H1 (cell line): ENCODE data around the gene SGPP2. TPM values are rescaled to one million over a fixed set of nuclear protein-coding genes. Genes with fewer than 3 reads are reported as not detected.

Source experiments
- CTCF ChIA-PET: fragments of 300-600 bp; sonication (Branson Sonifier 250); formaldehyde crosslinking; loops from one replicate; lab custom pipeline; 2021; ENCODE audit not compliant: partially characterized antibody; lab: Charles Lee
- POLR2A ChIA-PET: fragments of 300-600 bp; sonication (Branson Sonifier 250); formaldehyde crosslinking; loops from one replicate; lab custom pipeline; 2021; ENCODE audit warnings: inconsistent platforms; ENCODE audit not compliant: partially characterized antibody; lab: Charles Lee
- DNase-seq, 2 experiments: peaks; one replicate each; pipeline versions ENCODE4 v3.0.0 to v3.0.0-alpha.2; 2010 to 2022; ENCODE audit warnings: low spot score in 2 of 2, low read depth in 1 of 2, mixed read lengths in 1 of 2
- FAIRE-seq: peaks from 2 replicates; lab custom pipeline; 2011; peaks lifted over from hg19 to GRCh38; lab: Jason Lieb, UNC
- H2AFZ ChIP-seq: 2 replicates; pipeline ENCODE4 v1.8.1; 2012; ENCODE audit warnings: low read length, inconsistent platforms
- H2AK5ac ChIP-seq: 2 replicates; pipeline ENCODE4 v1.6.1; 2013; ENCODE audit warnings: low read depth, low read length
- H2BK120ac ChIP-seq: replicated peaks from 2 replicates; pipeline ENCODE3; 2013; ENCODE audit warnings: low read depth, low read length, inconsistent platforms
- H2BK12ac ChIP-seq: 2 replicates; pipeline ENCODE4 v1.6.1; 2013; ENCODE audit warnings: low read depth, low read length
- H2BK15ac ChIP-seq: 2 replicates; pipeline ENCODE4 v1.6.1; 2013; ENCODE audit warnings: low read length
- H2BK20ac ChIP-seq: 2 replicates; pipeline ENCODE4 v1.6.1; 2013; ENCODE audit warnings: low read length
- H2BK5ac ChIP-seq: 2 replicates; pipeline ENCODE4 v1.6.1; 2013; ENCODE audit warnings: low read depth, low read length
- H3K14ac ChIP-seq: 2 replicates; pipeline ENCODE4 v1.6.1; 2013; ENCODE audit warnings: inconsistent platforms; ENCODE audit not compliant: insufficient read length
- H3K18ac ChIP-seq: 2 replicates; pipeline ENCODE4 v1.6.1; 2013; ENCODE audit warnings: low read length; ENCODE audit errors: extremely low read depth
- H3K23ac ChIP-seq: 2 replicates; pipeline ENCODE4 v1.6.1; 2013; ENCODE audit warnings: inconsistent platforms; ENCODE audit not compliant: insufficient read length
- H3K23me2 ChIP-seq: 2 replicates; pipeline ENCODE4 v1.6.1; 2013; ENCODE audit warnings: low read depth, low read length
- H3K27ac ChIP-seq: 2 replicates; pipeline ENCODE4 v1.6.1; 2011; ENCODE audit warnings: low read depth, low read length, inconsistent platforms
- H3K27me3 ChIP-seq, 4 experiments: replicated peaks in 1 of 4; 1 replicate in 1 of 4; 2 replicates in 3 of 4; pipeline versions ENCODE4 v1.6.1 to v1.8.1; 2011 to 2013; ENCODE audit warnings: low read length in 3 of 4, mild to moderate bottlenecking in 3 of 4, inconsistent platforms in 2 of 4, mixed read lengths in 2 of 4, moderate library complexity in 1 of 4; ENCODE audit not compliant: control insufficient read depth in 3 of 4, insufficient read depth in 3 of 4; ENCODE audit errors: extremely low read depth in 1 of 4
- H3K36me3 ChIP-seq, 4 experiments: 2 replicates each; pipeline versions ENCODE4 v1.6.1 to v1.8.1; 2011 to 2013; ENCODE audit warnings: mild to moderate bottlenecking in 4 of 4, low read length in 3 of 4, moderate library complexity in 2 of 4, control low read depth in 1 of 4, inconsistent platforms in 1 of 4; ENCODE audit not compliant: insufficient read depth in 4 of 4, control insufficient read depth in 2 of 4
- H3K4ac ChIP-seq: replicated peaks from 2 replicates; pipeline ENCODE3; 2013; ENCODE audit warnings: low read length, low read depth, mixed read lengths, inconsistent platforms; ENCODE audit not compliant: insufficient read length
- H3K4me1 ChIP-seq, 4 experiments: replicated peaks in 1 of 4; 1 replicate in 1 of 4; 2 replicates in 3 of 4; pipeline versions ENCODE4 v1.6.1 to v1.8.1; 2011 to 2013; ENCODE audit warnings: low read length in 3 of 4, inconsistent platforms in 2 of 4, mixed read lengths in 1 of 4; ENCODE audit not compliant: insufficient read depth in 4 of 4, control insufficient read depth in 3 of 4
- H3K4me2 ChIP-seq, 2 experiments: 2 replicates each; pipeline versions ENCODE4 v1.6.1 to v1.8.1; 2011 to 2013; ENCODE audit warnings: low read depth in 2 of 2, low read length in 2 of 2, control low read depth in 1 of 2, inconsistent platforms in 1 of 2, mild to moderate bottlenecking in 1 of 2; ENCODE audit not compliant: insufficient read depth in 1 of 2
- H3K4me3 ChIP-seq, 4 experiments: fragments of 200-600, 300-600 bp in 1 of 4; sonication (generic), shearing (Covaris generic), sonication (Bioruptor Twin) in 1 of 4; 2 replicates each; pipeline versions ENCODE4 v1.5.1 to v1.8.1; 2011 to 2016; ENCODE audit warnings: low read length in 4 of 4, low read depth in 3 of 4, control low read depth in 2 of 4, inconsistent platforms in 2 of 4, mild to moderate bottlenecking in 2 of 4, mixed read lengths in 1 of 4, moderate library complexity in 1 of 4; ENCODE audit not compliant: insufficient read depth in 2 of 4; ENCODE audit errors: extremely low read depth in 1 of 4
- H3K56ac ChIP-seq: replicated peaks from 2 replicates; pipeline ENCODE3; 2013; ENCODE audit warnings: low read depth, mild to moderate bottlenecking, mixed read lengths, low read length, inconsistent platforms; ENCODE audit not compliant: insufficient read length
- H3K79me1 ChIP-seq: 2 replicates; pipeline ENCODE4 v1.6.1; 2013; ENCODE audit warnings: low read depth, low read length, control low read depth
- H3K79me2 ChIP-seq, 2 experiments: 2 replicates each; pipeline versions ENCODE4 v1.6.1 to v1.8.1; 2012 to 2013; ENCODE audit warnings: low read length in 2 of 2, mild to moderate bottlenecking in 2 of 2, inconsistent platforms in 1 of 2; ENCODE audit not compliant: insufficient read depth in 2 of 2, control insufficient read depth in 1 of 2
- H3K9ac ChIP-seq, 4 experiments: replicated peaks in 1 of 4; 1 replicate in 1 of 4; 2 replicates in 3 of 4; pipeline versions ENCODE4 v1.6.1 to v1.8.1; 2011 to 2013; ENCODE audit warnings: low read depth in 3 of 4, low read length in 3 of 4, control low read depth in 2 of 4, mild to moderate bottlenecking in 2 of 4, moderate library complexity in 2 of 4, inconsistent platforms in 1 of 4; ENCODE audit errors: extremely low read depth in 1 of 4
- H3K9me3 ChIP-seq, 2 experiments: 2 replicates each; pipeline versions ENCODE4 v1.6.1 to v1.8.1; 2012 to 2013; ENCODE audit warnings: mild to moderate bottlenecking in 2 of 2, moderate library complexity in 2 of 2, control low read depth in 1 of 2, inconsistent platforms in 1 of 2, low read depth in 1 of 2, low read length in 1 of 2, mixed read lengths in 1 of 2; ENCODE audit not compliant: insufficient read depth in 2 of 2
- H4K20me1 ChIP-seq, 2 experiments: replicated peaks in 1 of 2; 2 replicates each; pipeline versions ENCODE3 to v1.8.1; 2011 to 2013; ENCODE audit warnings: inconsistent platforms in 2 of 2, low read length in 2 of 2, mild to moderate bottlenecking in 1 of 2; ENCODE audit not compliant: insufficient read depth in 2 of 2, control insufficient read depth in 1 of 2
- H4K5ac ChIP-seq: 2 replicates; pipeline ENCODE4 v1.6.1; 2013; ENCODE audit warnings: low read length, low read depth, mixed read lengths, inconsistent platforms; ENCODE audit not compliant: insufficient read length
- H4K8ac ChIP-seq: 2 replicates; pipeline ENCODE4 v1.8.0; 2013; ENCODE audit warnings: mild to moderate bottlenecking, moderate library complexity, low read length, inconsistent platforms; ENCODE audit not compliant: insufficient read depth; ENCODE audit errors: extremely low read depth
- H4K91ac ChIP-seq: replicated peaks from 2 replicates; pipeline ENCODE3; 2013; ENCODE audit warnings: low read length, mixed read lengths, inconsistent platforms; ENCODE audit not compliant: insufficient read length
- ATF3 ChIP-seq: IDR thresholded peaks from 2 replicates; pipeline ENCODE4 v1.6.1; 2011; ENCODE audit warnings: low read depth, mild to moderate bottlenecking, low read length; ENCODE audit not compliant: insufficient read depth
- CHD1 ChIP-seq: IDR thresholded peaks from 2 replicates; pipeline ENCODE4 v1.6.1; 2012; ENCODE audit warnings: low read depth, low read length, improper control_type of control experiment
- CREB1 ChIP-seq: IDR thresholded peaks from 2 replicates; pipeline ENCODE4 v1.6.1; 2012; ENCODE audit warnings: inconsistent platforms
- GTF2F1 ChIP-seq: IDR thresholded peaks from 2 replicates; pipeline ENCODE4 v1.6.1; 2012; ENCODE audit warnings: low read depth, low read length, improper control_type of control experiment, borderline replicate concordance
- HDAC2 ChIP-seq, 2 experiments: fragments of 300-600 bp in 1 of 2; sonication (generic) in 1 of 2; IDR thresholded peaks; 2 replicates each; pipeline ENCODE4 v1.6.1; 2011 to 2012; ENCODE audit warnings: low read depth in 2 of 2, low read length in 2 of 2, mild to moderate bottlenecking in 2 of 2, moderate library complexity in 2 of 2, borderline replicate concordance in 1 of 2, inconsistent platforms in 1 of 2
- HDAC6 ChIP-seq: IDR thresholded peaks from one replicate; pipeline ENCODE4 v1.7.1; 2012; ENCODE audit warnings: low read depth, mild to moderate bottlenecking, inconsistent platforms, low read length, moderate library complexity
- JUN ChIP-seq: IDR thresholded peaks from 2 replicates; pipeline ENCODE4 v1.6.1; 2011; ENCODE audit warnings: low read depth, mild to moderate bottlenecking, improper control_type of control experiment, low read length
- NRF1 ChIP-seq: IDR thresholded peaks from 2 replicates; pipeline ENCODE4 v1.6.1; 2011; ENCODE audit warnings: mild to moderate bottlenecking, low read depth, low read length, improper control_type of control experiment
- RFX5 ChIP-seq: IDR thresholded peaks from 2 replicates; pipeline ENCODE4 v1.6.1; 2011; ENCODE audit warnings: low read depth, low read length, improper control_type of control experiment, borderline replicate concordance
- RXRA ChIP-seq: IDR thresholded peaks from 2 replicates; pipeline ENCODE4 v1.6.1; 2011; ENCODE audit warnings: low read depth, mild to moderate bottlenecking, low read length, moderate library complexity; ENCODE audit not compliant: insufficient read depth
- SAP30 ChIP-seq: fragments of 300-600 bp; sonication (generic); IDR thresholded peaks from 2 replicates; pipeline ENCODE4 v1.7.1; 2012; ENCODE audit warnings: low read length, moderate library complexity, mild to moderate bottlenecking, inconsistent platforms; ENCODE audit not compliant: insufficient read depth, insufficient replicate concordance
- TAF7 ChIP-seq: optimal IDR thresholded peaks from 2 replicates; pipeline ENCODE3; 2011; ENCODE audit warnings: low read depth, mild to moderate bottlenecking, inconsistent platforms, low read length, moderate library complexity, borderline replicate concordance
- TBP ChIP-seq: IDR thresholded peaks from 2 replicates; pipeline ENCODE4 v1.6.1; 2011; ENCODE audit warnings: low read depth, low read length, improper control_type of control experiment
- TCF12 ChIP-seq: IDR thresholded peaks from 2 replicates; pipeline ENCODE4 v1.6.1; 2011; ENCODE audit warnings: low read depth, mild to moderate bottlenecking, low read length
- polyA plus RNA-seq, 7 experiments: library from polyadenylated mRNA; depleted of rRNA in 3 of 7; stranded (reverse) in 5 of 7; unstranded in 2 of 7; fragments of >200 nt in 5 of 7; fragments of 200-250 nt in 2 of 7; gene quantifications; 1 replicate in 5 of 7; 2 replicates in 1 of 7; 4 replicates in 1 of 7; pipeline versions ENCODE4 v1.2.1 to v1.2.3, GENCODE V29; 2011 to 2013; ENCODE audit warnings: missing spikeins in 2 of 7, mixed read lengths in 2 of 7
- total RNA-seq: library from RNA; stranded (reverse); fragmentation: NEBNext Ultra II Directional; extraction: Animal tissue kit (Norgen Biotek cat#: 25700); gene quantifications from 2 replicates; pipeline ENCODE4 v1.2.1, GENCODE V29; 2021

The SGPP2 gene
- total and polyA plus RNA-seq, 2 of the 8 experiments (the other 6 are each of a cell fraction or from before 2014, with no cell fraction given) = 0.29 TPM; not detected in 1

GRCh38 chr2:222490131-222490530 lies 65.8 kb downstream of the SGPP2 start:
- Histone ChIP-seq H3K23ac (no peak overlapping the region), H2BK120ac (no peak overlapping the region)

More at GRCh38 chr2:222490131-222490530, 65.8 kb downstream of the SGPP2 start:
- no peak overlapping the region for H3K4ac ChIP-seq
- H3K56ac ChIP-seq = no peak overlapping the region
- no peak overlapping the region for H3K18ac ChIP-seq
- no peak overlapping the region for H2AFZ ChIP-seq
- no peak overlapping the region for H3K14ac ChIP-seq
- no peak overlapping the region for H3K4me2 ChIP-seq
- no peak overlapping the region for H2AK5ac ChIP-seq
- no peak overlapping the region for H3K9ac ChIP-seq
- H3K79me2 ChIP-seq = no peaks in the 10 kb centered on the region
- no peak overlapping the region for H2BK15ac ChIP-seq
- H4K91ac ChIP-seq = no peak overlapping the region
- H2BK20ac ChIP-seq = no peak overlapping the region
- no peak for TF ChIP-seq RFX5
- no peak for TF ChIP-seq TCF12
- no peak for TF ChIP-seq ATF3
- TF ChIP-seq NRF1 = no peak
- TF ChIP-seq JUN = no peak
- no peak for TF ChIP-seq TAF7
- no peak for TF ChIP-seq CREB1
- TF ChIP-seq CHD1 = no peak
- no peak for TF ChIP-seq GTF2F1
- TF ChIP-seq HDAC6 = no peak
- no peak for TF ChIP-seq SAP30
- no peak for TF ChIP-seq RXRA
- no peak for TF ChIP-seq TBP
- no peak for TF ChIP-seq HDAC2 (IDR thresholded peaks at IDR 0.05; ENCODE audit: borderline replicate concordance in 1 of 2, low read depth in 2 of 2, low read length in 2 of 2)
- no peaks in the 10 kb centered on the region for H3K36me3 ChIP-seq
- no peaks in the 10 kb centered on the region for H4K20me1 ChIP-seq
- POLR2A ChIA-PET = no interaction called here
- no peaks in the 10 kb centered on the region for H3K4me1 ChIP-seq
- no peak overlapping the region for H4K8ac ChIP-seq
- peaks cover 3 to 9% of the 10 kb centered on the region in 2 experiments; a peak in 1 of 4 replicates for H3K9me3 ChIP-seq
- DNase-seq (no peak), FAIRE-seq (no peak)
- H3K27ac ChIP-seq = no peak overlapping the region
- H2BK12ac ChIP-seq = no peak overlapping the region
- H2BK5ac ChIP-seq = no peak overlapping the region
- peaks cover 0 to 3% (median 1%) of the 10 kb centered on the region in 4 experiments; a peak in 1 of 7 replicates for H3K27me3 ChIP-seq
- CTCF ChIA-PET = interaction anchor here (1.0 kb wide), 1 partner anchor 72 kb away, joined by 3 read pairs; no protein-coding TSS in a partner anchor
- no peak overlapping the region for H4K5ac ChIP-seq
- no peaks in the 10 kb centered on the region for H3K79me1 ChIP-seq
- no peaks in the 10 kb centered on the region for H3K23me2 ChIP-seq
- no peak overlapping the region for H3K4me3 ChIP-seq
